Mesodermal cell (in vitro differentiated cells): Measurements from ENCODE around the gene DRD3.

Source experiments
- H3K27ac ChIP-seq: 2 replicates; pipeline ENCODE4 v1.7.0; 2013; ENCODE audit warnings: mild to moderate bottlenecking, low read depth, low read length, moderate library complexity; ENCODE audit not compliant: severe bottlenecking
- H3K36me3 ChIP-seq: 2 replicates; pipeline ENCODE4 v1.7.1; 2013; ENCODE audit warnings: mild to moderate bottlenecking, low read length, moderate library complexity; ENCODE audit not compliant: control insufficient read depth, insufficient read depth
- H3K4me1 ChIP-seq: one replicate; pipeline ENCODE4 v1.7.1; 2013; ENCODE audit warnings: mild to moderate bottlenecking, low read length; ENCODE audit not compliant: insufficient read depth, control insufficient read depth, poor library complexity, severe bottlenecking
- H3K4me3 ChIP-seq: 2 replicates; pipeline ENCODE4 v1.7.0; 2013; ENCODE audit warnings: low read length, control low read depth, mild to moderate bottlenecking; ENCODE audit not compliant: insufficient read depth, poor library complexity, severe bottlenecking; ENCODE audit errors: extremely low read depth
- H3K9me3 ChIP-seq: 2 replicates; pipeline ENCODE4 v1.7.1; 2013; ENCODE audit warnings: mild to moderate bottlenecking, low read length, moderate library complexity; ENCODE audit not compliant: control insufficient read depth
- WGBS, 2 experiments: methylation state at CpG; one replicate each; pipeline ENCODE4 v1.1.5; 2013; ENCODE audit warnings: missing lambda C conversion rate in 2 of 2; ENCODE audit not compliant: insufficient coverage in 2 of 2; 5-methylcytosine and 5-hydroxymethylcytosine counted together

DRD3 gene

DNA sequence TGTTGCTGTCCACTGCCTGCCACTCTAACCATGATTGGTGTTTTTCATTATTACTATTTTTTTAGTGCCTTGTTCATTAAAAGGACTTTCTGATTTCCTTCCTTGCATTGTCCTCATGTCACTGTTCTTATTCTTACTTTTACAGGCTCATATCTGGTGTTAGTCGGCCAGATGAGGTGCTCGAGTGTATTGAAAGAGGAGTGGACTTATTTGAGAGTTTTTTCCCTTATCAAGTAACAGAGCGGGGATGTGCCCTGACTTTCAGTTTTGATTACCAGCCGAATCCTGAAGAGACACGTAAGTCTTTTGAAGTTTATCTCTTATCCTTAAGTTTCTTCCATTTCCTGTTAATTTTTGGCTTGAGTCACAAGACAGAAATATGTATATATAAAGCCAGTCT, 99.1 kb downstream of the DRD3 start:
- H3K4me1 ChIP-seq, result no peaks in the 10 kb centered on the region
- 100% methylated on average over 1 of the region's 5 CpGs for WGBS, 2 experiments
- H3K4me3 ChIP-seq, result no peak overlapping the region
- H3K9me3 ChIP-seq, result no peaks in the 10 kb centered on the region
- H3K27ac ChIP-seq, result no peak overlapping the region
- H3K36me3 ChIP-seq, result peaks cover 88% of the 10 kb centered on the region

- peaks cover 85% of the 10 kb centered on the region for H3K36me3 ChIP-seq
- no peaks in the 10 kb centered on the region for H3K4me1 ChIP-seq
- H3K9me3 ChIP-seq, result no peaks in the 10 kb centered on the region
- no peak overlapping the region for H3K27ac ChIP-seq
- no peak overlapping the region for H3K4me3 ChIP-seq
Observed at GRCh38 chr3:114078126-114078525, 100.7 kb downstream of the DRD3 start.
